Heart left ventricle (tissue), 13 donors: ENCODE results near the gene HSDL1.

Experiments used
- CTCF ChIP-seq, 12 donors: fragments of 200-600 bp; sonication (generic) in 4 of 12; IDR thresholded peaks; one replicate each; pipeline versions ENCODE4 v1.5.0 to v1.8.0; 2018 to 2022; ENCODE audit warnings: antibody characterized with exemption in 12 of 12, mild to moderate bottlenecking in 5 of 12
- POLR2A ChIP-seq, 2 donors: fragments of 450-650 bp; IDR thresholded peaks; one replicate each; pipeline ENCODE4 v1.6.1; 2017; ENCODE audit warnings: antibody characterized with exemption in 2 of 2, mild to moderate bottlenecking in 2 of 2, moderate library complexity in 2 of 2
- donor health status: ischemic (EF 13 %, LVEDD 7.1; RV severe dilation, severe dysfunction).
- donor health status: DM: no; HTN: yes; CAD: no.
- donor health status: DM: no; HTN: no; CAD: no.
- donor health status: ischemic (EF 25% LVEDD 6.9; RV normal size, moderate dysfunction).
- donor health status: ischemic (EF 25% LVEDD 5.7; RV mildly dilated, moderate dysfunction).
- donor health status: ischemic (EF 35%, LVEDD 5.7; RV mildly dilated, moderate dysfunction).
- donor health status: nonischemic (EF 11% LVEDD 7.7; RV severe dilation, severe dysfunction).
- donor health status: DM: yes; HTN: yes; CAD: no.
- donor health status: PGD.
- donor health status: ischemic (EF 29% LVEDD 5.4; RV normal size, mild dysfunction).
- donor health status: nonischemic (EF 23%, LVEDD 6.1; RV moderate dilation, normal function).

DNA sequence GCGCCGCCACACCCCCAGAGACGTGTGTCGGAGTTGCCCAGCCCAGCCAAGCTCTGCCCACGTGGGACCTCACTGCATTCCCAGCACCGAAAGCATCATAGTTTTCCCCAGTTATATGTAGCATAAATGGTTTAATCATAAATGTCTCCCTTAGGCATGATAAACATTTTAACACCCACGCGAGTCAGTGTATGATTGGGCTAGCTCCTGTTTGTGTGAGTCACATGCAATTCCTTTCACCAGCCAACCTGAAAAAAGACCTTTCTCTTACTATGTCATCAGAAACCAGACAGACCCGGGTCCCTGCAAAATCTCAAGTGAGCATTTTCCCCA lies 32.7 kb upstream of the HSDL1 start:
- TF ChIP-seq CTCF (IDR thresholded peaks at IDR 0.05) (no peak), POLR2A (IDR thresholded peaks at IDR 0.05) (no peak)
